GM19239 (cell line): Measurements from ENCODE around the gene ANKS1A.
A peak's percentile ranks its signal among the peaks of the same experiment; 100 is the strongest.
"Not testable (repeated sequence)": the region's sequence is repeated elsewhere in the genome, so short reads cannot be mapped to it uniquely, and the experiment has no call there.

Source experiments
- DNase-seq: peaks from one replicate; pipeline ENCODE4 v3.0.0; 2011; ENCODE audit warnings: low spot score; ENCODE audit not compliant: insufficient read length
- FAIRE-seq: peaks from 2 replicates; lab custom pipeline; 2011; peaks lifted over from hg19 to GRCh38; lab: Jason Lieb, UNC

Gene ANKS1A

DNA sequence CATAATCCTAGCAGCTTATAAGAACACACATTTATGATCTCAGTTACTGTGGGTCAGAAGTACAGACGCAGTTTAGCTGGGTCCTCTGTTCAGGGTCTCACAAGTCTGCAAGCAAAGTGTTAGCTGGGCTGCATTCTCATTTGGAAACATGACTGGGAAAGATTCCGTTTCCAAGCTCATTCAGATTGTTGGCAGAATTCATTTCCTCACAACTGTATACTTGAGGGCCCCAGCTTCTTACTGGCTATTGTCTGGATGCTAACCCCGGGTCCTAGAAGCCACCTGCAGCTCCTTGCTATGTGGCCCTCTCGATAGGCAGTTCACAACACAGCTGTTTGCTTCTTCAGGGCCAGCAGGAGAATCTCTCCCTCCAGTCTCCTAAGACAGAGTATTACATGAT, 239.0 kb downstream of the ANKS1A start:
- FAIRE-seq (no peak), DNase-seq (no peak)

- no peak for FAIRE-seq
- no peak for DNase-seq
Measured at GRCh38 chr6:35128496-35128895, 239.4 kb downstream of the ANKS1A start.

DNA sequence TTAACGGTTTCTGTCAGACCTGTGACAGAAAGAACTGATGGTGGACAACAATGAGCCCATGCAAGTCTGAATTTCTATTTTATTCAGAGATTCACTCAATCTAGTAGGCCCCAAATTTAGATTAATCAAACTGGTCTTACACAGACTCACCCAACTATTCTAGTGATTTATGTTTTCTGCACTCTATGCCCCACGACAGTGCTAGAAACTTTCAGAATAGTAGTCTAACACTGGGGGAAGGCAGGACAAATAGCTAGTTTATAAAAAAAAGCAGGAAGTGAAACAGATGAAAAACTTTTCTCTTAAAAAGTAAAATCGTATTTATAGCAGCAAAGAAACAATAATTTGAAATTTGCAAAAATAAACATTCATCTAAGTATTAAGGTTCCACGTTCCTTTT, 247.1 kb downstream of the ANKS1A start:
- DNase-seq (no peak), FAIRE-seq (peak; percentile 45)

GRCh38 chr6:35138191-35138590, 249.1 kb downstream of the ANKS1A start:
- FAIRE-seq, DNase-seq: not testable (repeated sequence)

- DNase-seq, result no peak
- no peak for FAIRE-seq
Measured at GRCh38 chr6:35139470-35139869, 250.4 kb downstream of the ANKS1A start.

DNA sequence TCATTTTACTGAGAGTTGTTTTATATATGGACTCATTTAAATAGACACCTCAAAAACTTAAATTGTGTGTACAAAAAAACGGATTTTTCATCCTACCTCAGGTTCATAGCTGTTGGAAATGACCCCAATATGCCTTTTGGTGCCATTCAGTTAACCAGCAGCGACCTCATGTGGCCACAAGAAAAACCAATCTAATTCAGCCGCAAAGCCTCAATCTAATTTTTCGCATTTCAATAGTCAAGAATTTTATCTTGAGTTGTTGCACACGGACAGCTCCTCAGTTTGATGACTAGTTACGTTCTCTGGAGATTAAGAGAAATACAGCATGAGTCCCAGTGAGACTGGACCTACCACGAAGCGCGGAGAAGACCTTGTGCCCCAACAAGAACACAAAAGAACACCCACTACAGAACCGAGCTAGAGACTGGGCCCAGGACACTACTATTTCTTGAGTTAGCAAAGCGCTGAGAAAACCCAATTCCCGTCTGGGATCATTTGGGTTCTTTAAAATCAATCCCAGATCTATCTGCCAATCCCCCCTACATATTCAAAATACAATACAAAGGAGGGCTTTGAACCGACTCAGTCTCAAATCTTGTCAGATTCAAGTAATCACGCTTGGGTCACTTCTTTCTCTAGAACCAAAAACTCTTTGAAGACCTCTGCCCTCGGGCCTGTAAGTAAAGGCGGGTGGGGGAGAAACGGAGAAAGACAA, 251.0 kb downstream of the ANKS1A start:
- FAIRE-seq (peak; percentile 96), DNase-seq (peak; percentile 41)

DNA sequence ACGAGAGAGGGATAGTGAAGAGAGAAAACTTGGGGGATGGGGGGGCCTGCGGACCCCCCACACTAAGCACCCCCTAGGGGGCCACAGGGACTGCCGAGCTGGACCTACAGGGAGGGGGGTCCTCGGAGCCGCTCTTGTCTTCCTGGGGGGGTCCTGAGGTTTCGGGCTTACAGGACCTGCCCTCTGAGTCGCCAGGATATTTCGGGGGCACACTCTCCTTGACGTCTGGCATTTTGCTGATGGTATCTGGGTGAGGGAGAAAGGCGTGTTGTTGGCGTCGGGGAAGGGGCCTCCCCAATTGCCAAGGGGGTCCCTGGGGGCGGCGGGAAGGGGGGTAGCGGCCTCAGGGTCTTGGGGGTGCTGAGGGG, 251.6 kb downstream of the ANKS1A start:
- FAIRE-seq, result no peak

More for the DNA sequence above, 251.6 kb downstream of the ANKS1A start:
- DNase-seq, result no peak
